ENCODE data around the gene GNG12.
A peak's percentile ranks its signal among the peaks of the same experiment; 100 is the strongest.

Gene GNG12

GRCh38 chr1:67777440-67777839, 55.8 kb downstream of the GNG12 start:
- DNase-seq, result no peak

GRCh38 chr1:67777016-67777415, 56.3 kb downstream of the GNG12 start:
- no peak for DNase-seq

- DNase-seq, result no peak
These were observed 59.8 kb downstream of the GNG12 start for GRCh38 chr1:67773462-67773861.

GRCh38 chr1:67771749-67772148, 61.5 kb downstream of the GNG12 start:
- DNase-seq, result no peak

- no peak for DNase-seq
These were observed 62.1 kb downstream of the GNG12 start for GRCh38 chr1:67771152-67771551.

GRCh38 chr1:67769633-67770256, 63.5 kb downstream of the GNG12 start:
- no peak for DNase-seq

GRCh38 chr1:67768480-67768879, 64.8 kb downstream of the GNG12 start:
- no peak for DNase-seq

GRCh38 chr1:67767103-67767782, 66.0 kb downstream of the GNG12 start:
- no peak for DNase-seq

GRCh38 chr1:67766141-67766978, 66.9 kb downstream of the GNG12 start:
- DNase-seq, result no peak

GRCh38 chr1:67764633-67765032, 68.6 kb downstream of the GNG12 start:
- no peak for DNase-seq

GRCh38 chr1:67761730-67762129, 71.5 kb downstream of the GNG12 start:
- DNase-seq, result no peak

GRCh38 chr1:67761091-67761490, 72.2 kb downstream of the GNG12 start:
- no peak for DNase-seq

- peak in 1 of 2 experiments; percentile 51 for DNase-seq
These were observed 73.0 kb downstream of the GNG12 start for GRCh38 chr1:67760030-67760821.

- DNase-seq, result no peak
These were observed 73.6 kb downstream of the GNG12 start for GRCh38 chr1:67759692-67760029.

GRCh38 chr1:67759066-67759465, 74.2 kb downstream of the GNG12 start:
- no peak for DNase-seq

- DNase-seq, result no peak
These were observed 77.6 kb downstream of the GNG12 start for GRCh38 chr1:67755619-67756018.

GRCh38 chr1:67755160-67755559, 78.1 kb downstream of the GNG12 start:
- no peak for DNase-seq

- DNase-seq, result no peak
These were observed 78.7 kb downstream of the GNG12 start for GRCh38 chr1:67754526-67754920.

- DNase-seq, result no peak
These were observed 79.3 kb downstream of the GNG12 start for GRCh38 chr1:67753776-67754525.

- DNase-seq, result no peak
These were observed 81.0 kb downstream of the GNG12 start for GRCh38 chr1:67752306-67752705.

- DNase-seq, result no peak
These were observed 82.6 kb downstream of the GNG12 start for GRCh38 chr1:67750691-67751054.

GRCh38 chr1:67749844-67750690, 83.2 kb downstream of the GNG12 start:
- no peak for DNase-seq

Measured in NCI-H1930 (cell line).